ENCODE results near the gene CARD6.

CARD6 gene

GRCh38 chr5:40909723-40910122 is 68.6 kb downstream of the CARD6 start:
- Histone ChIP-seq H3K4me1 (ENCODE audit: control insufficient read depth, insufficient read depth, low read length, poor library complexity, severe bottlenecking) (no peaks in the 10 kb centered on the region), H3K27ac (ENCODE audit: low read depth, low read length, severe bottlenecking) (no peak overlapping the region), H3K9me3 (ENCODE audit: control insufficient read depth, low read length) (no peaks in the 10 kb centered on the region), H3K36me3 (ENCODE audit: control insufficient read depth, insufficient read depth, low read length) (no peaks in the 10 kb centered on the region), H3K4me3 (ENCODE audit: extremely low read depth, insufficient read depth, low read length, poor library complexity, severe bottlenecking) (no peak overlapping the region)
- WGBS, 2 experiments (ENCODE audit: insufficient coverage in 2 of 2): 83 to 100% methylated on average over 1 of the region's 2 CpGs

Data from mesodermal cell (in vitro differentiated cells).